GM12865 (cell line): Measurements from ENCODE around the gene PTPN23.

ENCODE experiments used
- DNase-seq: peaks from one replicate; pipeline ENCODE4 v3.0.0; 2010; ENCODE audit warnings: low read depth
- H3K4me3 ChIP-seq: 2 replicates; pipeline ENCODE4 v1.5.1; 2011; ENCODE audit warnings: mild to moderate bottlenecking, low read depth, low read length, control low read depth
- CTCF ChIP-seq: IDR thresholded peaks from 2 replicates; pipeline ENCODE4 v1.5.1; 2011; ENCODE audit warnings: low read length, control low read depth, low read depth, inconsistent platforms; ENCODE audit not compliant: insufficient read depth; ENCODE audit errors: missing control alignments

The PTPN23 gene

GRCh38 chr3:47374587-47374986, 6.2 kb upstream of the PTPN23 start:
- TF ChIP-seq CTCF = no peak
- DNase-seq = no peak

GRCh38 chr3:47376393-47376792, 4.4 kb upstream of the PTPN23 start:
- no peak overlapping the region for H3K4me3 ChIP-seq
- DNase-seq = peak; percentile 15
- TF ChIP-seq CTCF = no peak

More at GRCh38 chr3:47374587-47374986, 6.2 kb upstream of the PTPN23 start:
- no peak overlapping the region for H3K4me3 ChIP-seq

- TF ChIP-seq CTCF = no peak
- H3K4me3 ChIP-seq = no peak overlapping the region
- peak; percentile 28 for DNase-seq
Observed at GRCh38 chr3:47377186-47377585, 3.6 kb upstream of the PTPN23 start.

- TF ChIP-seq CTCF = no peak
- H3K4me3 ChIP-seq = no peak overlapping the region
- DNase-seq = no peak
Observed at GRCh38 chr3:47378869-47379268, 2.0 kb upstream of the PTPN23 start.

- no peak for DNase-seq
Observed at GRCh38 chr3:47379411-47379899, 1.4 kb upstream of the PTPN23 start.

GRCh38 chr3:47380026-47380600, 708 bp upstream of the PTPN23 start:
- DNase-seq = peak; percentile 35
- peak overlapping the region; percentile 71 for H3K4me3 ChIP-seq
- no peak for TF ChIP-seq CTCF

More at GRCh38 chr3:47379411-47379899, 1.4 kb upstream of the PTPN23 start:
- no peak for TF ChIP-seq CTCF
- peak overlapping the region; percentile 71 for H3K4me3 ChIP-seq
